ENCODE measurements around the gene OGFOD3. TPM values are rescaled to one million over a fixed set of nuclear protein-coding genes. Genes with fewer than 3 reads are reported as not detected.

Gene OGFOD3
- total RNA-seq, 1 donor from 2014 or later: 27.1 TPM

DNA sequence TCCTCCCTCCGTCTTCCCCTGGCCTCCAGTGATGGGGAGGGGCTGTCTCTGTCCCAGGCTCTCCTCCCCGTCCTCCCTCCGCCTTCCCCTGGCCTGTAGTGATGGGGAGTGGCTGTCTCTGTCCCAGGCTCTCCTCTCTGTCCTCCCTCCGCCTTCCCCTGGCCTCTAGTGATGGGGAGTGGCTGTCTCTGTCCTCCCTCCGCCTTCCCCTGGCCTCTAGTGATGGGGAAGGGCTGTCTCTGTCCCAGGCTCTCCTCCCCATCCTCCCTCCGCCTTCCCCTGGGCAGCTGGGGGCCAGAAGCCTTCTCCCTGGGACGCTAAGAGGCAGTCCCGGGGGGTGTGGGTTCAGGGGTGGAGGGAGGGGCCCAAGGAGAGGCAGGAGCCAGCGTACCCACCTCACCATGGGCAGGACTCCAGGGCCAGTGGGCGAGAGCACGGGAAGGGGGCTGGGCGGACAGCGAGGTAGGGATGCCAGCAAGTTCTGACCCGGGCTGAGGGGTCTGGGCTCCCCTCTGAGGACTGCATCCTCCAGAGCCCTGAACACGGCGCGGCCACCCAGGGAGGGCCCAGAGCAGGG, 32.0 kb downstream of the OGFOD3 start:
- intact Hi-C loops (cut with DNase I): no loop called here
- ATAC-seq: no peak
- TF ChIP-seq, protein P1, sequence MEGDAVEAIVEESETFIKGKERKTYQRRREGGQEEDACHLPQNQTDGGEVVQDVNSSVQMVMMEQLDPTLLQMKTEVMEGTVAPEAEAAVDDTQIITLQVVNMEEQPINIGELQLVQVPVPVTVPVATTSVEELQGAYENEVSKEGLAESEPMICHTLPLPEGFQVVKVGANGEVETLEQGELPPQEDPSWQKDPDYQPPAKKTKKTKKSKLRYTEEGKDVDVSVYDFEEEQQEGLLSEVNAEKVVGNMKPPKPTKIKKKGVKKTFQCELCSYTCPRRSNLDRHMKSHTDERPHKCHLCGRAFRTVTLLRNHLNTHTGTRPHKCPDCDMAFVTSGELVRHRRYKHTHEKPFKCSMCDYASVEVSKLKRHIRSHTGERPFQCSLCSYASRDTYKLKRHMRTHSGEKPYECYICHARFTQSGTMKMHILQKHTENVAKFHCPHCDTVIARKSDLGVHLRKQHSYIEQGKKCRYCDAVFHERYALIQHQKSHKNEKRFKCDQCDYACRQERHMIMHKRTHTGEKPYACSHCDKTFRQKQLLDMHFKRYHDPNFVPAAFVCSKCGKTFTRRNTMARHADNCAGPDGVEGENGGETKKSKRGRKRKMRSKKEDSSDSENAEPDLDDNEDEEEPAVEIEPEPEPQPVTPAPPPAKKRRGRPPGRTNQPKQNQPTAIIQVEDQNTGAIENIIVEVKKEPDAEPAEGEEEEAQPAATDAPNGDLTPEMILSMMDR (IDR thresholded peaks at IDR 0.05): no peak
- Histone ChIP-seq H3K27me3 (ENCODE audit: low read depth) (peaks cover 41% of the 10 kb centered on the region), H3K27ac (no peak overlapping the region), H3K9me3 (no peaks in the 10 kb centered on the region), H3K36me3 (no peaks in the 10 kb centered on the region), H3K4me3 (no peak overlapping the region), H3K4me1 (peaks cover 16% of the 10 kb centered on the region)
- no peak for DNase-seq

DNA sequence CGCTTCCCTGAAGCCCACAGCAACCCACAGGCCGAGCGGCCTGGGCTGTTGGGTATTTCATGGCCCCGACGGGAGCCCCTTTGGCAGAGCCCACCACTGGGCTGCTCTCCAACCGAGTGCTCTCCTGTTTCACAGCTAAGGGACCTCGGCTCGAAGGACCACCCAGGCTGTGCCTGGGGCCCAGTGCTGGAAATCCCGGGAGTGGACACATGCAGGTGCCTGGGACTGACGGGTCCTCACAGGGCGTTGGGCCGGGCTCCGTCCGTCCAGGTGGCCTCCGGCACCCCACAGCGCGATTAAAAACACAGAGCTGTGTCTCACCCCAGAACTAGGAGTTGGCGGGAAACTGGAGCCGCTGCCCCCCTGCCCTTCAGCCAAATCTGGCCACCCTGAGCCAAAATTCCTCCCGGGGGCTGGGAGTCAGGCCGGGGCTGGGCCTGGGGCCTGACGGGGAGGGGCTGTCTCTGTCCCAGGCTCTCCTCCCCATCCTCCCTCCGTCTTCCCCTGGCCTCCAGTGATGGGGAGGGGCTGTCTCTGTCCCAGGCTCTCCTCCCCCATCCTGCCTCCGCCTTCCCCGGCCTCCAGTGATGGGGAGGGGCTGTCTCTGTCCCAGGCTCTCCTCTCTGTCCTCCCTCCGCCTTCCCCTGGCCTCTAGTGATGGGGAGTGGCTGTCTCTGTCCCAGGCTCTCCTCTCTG, 32.7 kb downstream of the OGFOD3 start:
- peak; percentile 37 for DNase-seq
- H3K36me3 ChIP-seq: no peaks in the 10 kb centered on the region
- TF ChIP-seq, protein P1 (IDR thresholded peaks at IDR 0.05): no peak

DNA sequence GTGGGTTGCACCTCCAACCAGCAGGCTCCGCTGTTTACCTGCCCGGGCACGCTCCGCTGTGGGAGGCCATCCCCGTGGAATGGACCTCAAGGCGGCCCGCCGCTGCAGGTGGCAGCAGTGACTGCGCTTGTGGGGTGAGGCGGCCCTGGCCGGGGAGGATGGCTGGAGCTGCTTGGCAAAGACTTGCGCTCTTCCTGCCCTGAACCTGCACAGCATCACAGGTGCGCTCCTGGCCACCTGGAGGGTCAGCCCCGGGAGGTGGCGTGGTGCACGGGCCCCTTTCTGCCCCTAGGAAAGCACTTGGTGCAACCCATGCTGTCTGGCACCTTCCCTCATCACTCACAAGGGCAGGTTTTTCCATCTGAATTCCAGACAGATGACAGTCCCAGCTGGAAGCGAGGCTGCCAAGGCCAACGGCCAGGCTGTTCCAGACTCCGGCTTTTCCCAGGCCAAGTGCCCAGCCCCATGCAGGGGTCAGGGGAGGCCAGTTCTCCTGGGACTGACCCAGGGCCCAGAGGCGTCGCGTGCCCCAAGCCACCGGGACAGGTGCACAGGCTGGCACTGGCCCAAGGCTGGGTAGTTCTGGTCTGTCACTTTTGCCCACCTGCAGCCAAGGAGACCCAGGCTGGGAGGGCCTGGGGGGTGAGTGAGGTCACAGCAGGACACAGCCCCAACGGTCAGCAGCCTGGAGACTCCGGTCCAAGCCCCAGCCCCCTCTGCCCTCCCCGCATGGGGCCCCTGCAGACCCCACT, 33.5 kb downstream of the OGFOD3 start:
- ATAC-seq (peak; percentile 62 to 64), DNase-seq (peak; percentile 69)
- Histone ChIP-seq H3K4me1 (peaks cover 16% of the 10 kb centered on the region), H3K27me3 (ENCODE audit: low read depth) (peaks cover 55% of the 10 kb centered on the region), H3K27ac (no peak overlapping the region), H3K36me3 (no peaks in the 10 kb centered on the region), H3K9me3 (no peaks in the 10 kb centered on the region), H3K4me3 (no peak overlapping the region)
- TF ChIP-seq, protein P1 (IDR thresholded peaks at IDR 0.05): peak; percentile 29
- intact Hi-C loops (cut with DNase I): no loop called here

More for the DNA sequence above, 32.7 kb downstream of the OGFOD3 start:
- no peaks in the 10 kb centered on the region for H3K9me3 ChIP-seq
- peaks cover 16% of the 10 kb centered on the region for H3K4me1 ChIP-seq
- no peak overlapping the region for H3K27ac ChIP-seq
- peaks cover 47% of the 10 kb centered on the region for H3K27me3 ChIP-seq (ENCODE audit: low read depth)
- intact Hi-C loops (cut with DNase I): no loop called here
- ATAC-seq: no peak
- no peak overlapping the region for H3K4me3 ChIP-seq

DNA sequence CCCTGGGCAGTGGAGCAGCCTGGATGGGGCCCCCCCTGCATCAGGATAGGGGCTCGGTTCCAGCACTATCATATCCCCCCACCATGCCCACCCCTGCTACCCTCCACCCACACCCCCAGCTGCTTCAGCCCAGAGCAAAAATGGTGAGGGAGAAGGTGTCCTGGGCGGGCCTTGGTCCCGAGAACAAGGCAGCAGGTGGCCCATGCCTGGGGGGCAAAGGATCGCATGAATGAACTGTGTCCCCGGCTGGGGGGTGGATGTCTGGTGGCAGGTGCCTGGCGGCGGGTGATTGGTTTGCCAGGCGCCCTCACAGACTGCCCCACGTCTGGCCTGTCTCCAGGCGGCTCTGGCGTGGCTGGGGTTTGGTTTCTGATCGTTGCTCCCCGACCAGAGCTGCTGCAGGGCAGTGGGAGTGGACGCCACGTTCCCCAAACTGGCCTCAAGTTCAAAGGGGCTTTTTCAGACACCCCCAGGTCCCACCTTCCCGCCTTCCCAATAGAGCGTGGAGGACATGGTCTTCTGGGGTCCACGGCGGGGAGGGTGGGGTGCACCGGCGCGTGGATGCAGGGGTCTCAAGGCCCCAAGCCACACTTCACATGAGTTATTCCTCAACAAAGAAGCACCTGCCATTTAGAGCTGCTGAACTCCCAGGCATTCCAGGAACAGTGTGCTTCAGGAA, 34.2 kb downstream of the OGFOD3 start:
- Histone ChIP-seq H3K27me3 (ENCODE audit: low read depth) (peaks cover 60% of the 10 kb centered on the region), H3K9me3 (no peaks in the 10 kb centered on the region), H3K4me1 (peaks cover 16% of the 10 kb centered on the region), H3K4me3 (no peak overlapping the region), H3K27ac (no peak overlapping the region), H3K36me3 (no peaks in the 10 kb centered on the region)
- TF ChIP-seq, protein P1 (IDR thresholded peaks at IDR 0.05): no peak
- peak; percentile 27 for DNase-seq
- intact Hi-C loops (cut with DNase I): no loop called here
- no peak for ATAC-seq

DNA sequence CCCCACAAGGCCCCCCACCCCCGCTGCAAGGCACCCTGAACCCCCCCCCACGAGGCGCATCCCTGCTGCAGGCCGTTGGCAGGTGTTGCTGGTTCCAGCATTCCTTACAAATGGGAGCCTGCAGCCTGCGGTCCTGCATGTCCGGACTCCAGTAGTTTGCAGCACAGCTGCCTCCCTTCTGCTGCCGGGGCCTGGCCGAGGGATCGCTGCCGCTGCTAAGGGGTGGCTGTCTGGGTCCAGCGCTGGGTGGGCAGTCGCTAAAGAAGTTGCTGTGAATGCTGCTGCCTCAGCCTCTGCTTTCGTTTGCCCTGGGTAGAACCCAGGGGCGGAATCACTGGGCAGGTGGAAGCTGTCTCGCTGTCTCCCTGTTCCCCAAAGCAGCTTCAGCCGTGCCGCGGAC, 35.0 kb downstream of the OGFOD3 start:
- H3K27ac ChIP-seq: no peak overlapping the region
- H3K9me3 ChIP-seq: no peaks in the 10 kb centered on the region
- no peaks in the 10 kb centered on the region for H3K36me3 ChIP-seq
- TF ChIP-seq, protein P1 (IDR thresholded peaks at IDR 0.05): no peak
- ATAC-seq (no peak), DNase-seq (peak; percentile 25)
- H3K4me1 ChIP-seq: peaks cover 16% of the 10 kb centered on the region
- no peak overlapping the region for H3K4me3 ChIP-seq
- intact Hi-C loops (cut with DNase I): no loop called here
- H3K27me3 ChIP-seq (ENCODE audit: low read depth): peaks cover 64% of the 10 kb centered on the region

Measured in lower lobe of right lung (tissue), 2 donors.